HepG2 (cell line): ENCODE data around the gene KIAA0930. TPM values are rescaled to one million over a fixed set of nuclear protein-coding genes. Genes with fewer than 3 reads are reported as not detected.

Source experiments
- GTF3A ChIP-seq: sonication (generic); formaldehyde crosslinking; conservative IDR thresholded peaks from 2 replicates; pipeline ENCODE4 v1.4.0; 2020; ENCODE audit warnings: mild to moderate bottlenecking, missing genetic modification reagents
- NR2F6 ChIP-seq, 2 experiments: IDR thresholded peaks; 2 replicates each; pipeline ENCODE4 v1.6.1; 2016; ENCODE audit warnings: antibody characterized with exemption in 1 of 2, mild to moderate bottlenecking in 1 of 2
- ZNF598 ChIP-seq: sonication (generic); formaldehyde crosslinking; IDR thresholded peaks from 2 replicates; pipeline ENCODE4 v1.5.1; 2020; ENCODE audit warnings: mild to moderate bottlenecking, missing genetic modification reagents, borderline replicate concordance
- polyA plus RNA-seq, 8 experiments: library from polyadenylated mRNA; depleted of rRNA in 3 of 8; stranded (reverse) in 7 of 8; unstranded in 1 of 8; fragments of >200 nt; fragmentation: Illumina TruSeq in 4 of 8; extraction: Trizol in 4 of 8; gene quantifications; 2 replicates each; pipeline versions ENCODE4 v1.2.1 to v1.2.3, GENCODE V29; 2011 to 2016; ENCODE audit warnings: low read depth in 4 of 8, missing spikeins in 1 of 8, mixed read lengths in 1 of 8; ENCODE audit not compliant: insufficient read depth in 1 of 8
- total RNA-seq, 5 experiments: library from RNA; depleted of rRNA; stranded (reverse); fragments of >200 nt; fragmentation: Illumina TruSeq; extraction: Trizol; gene quantifications; 2 replicates each; pipeline ENCODE4 v1.2.3, GENCODE V29; 2016; ENCODE audit warnings: low read depth in 1 of 5
- TF ChIP-seq, protein P1 (sequence below), 2 experiments: IDR thresholded peaks; 2 replicates each; pipeline ENCODE4 v1.6.1; 2011 to 2012; ENCODE audit warnings: low read length in 2 of 2, borderline replicate concordance in 1 of 2, low read depth in 1 of 2, mild to moderate bottlenecking in 1 of 2, moderate library complexity in 1 of 2
- TF ChIP-seq, protein P2 (sequence below): sonication (generic); formaldehyde crosslinking; IDR thresholded peaks from 2 replicates; pipeline ENCODE4 v1.4.0; 2020; ENCODE audit warnings: low read depth, missing genetic modification reagents
- TF ChIP-seq, protein P3 (sequence below): sonication (generic); formaldehyde crosslinking; IDR thresholded peaks from 2 replicates; pipeline ENCODE4 v1.8.0; 2022; ENCODE audit warnings: mild to moderate bottlenecking, missing genetic modification reagents

The KIAA0930 gene
- total and polyA plus RNA-seq, 2 of the 13 experiments (the other 11 are each of a cell fraction or from before 2014, with no cell fraction given): 27.0 to 38.2 TPM

DNA sequence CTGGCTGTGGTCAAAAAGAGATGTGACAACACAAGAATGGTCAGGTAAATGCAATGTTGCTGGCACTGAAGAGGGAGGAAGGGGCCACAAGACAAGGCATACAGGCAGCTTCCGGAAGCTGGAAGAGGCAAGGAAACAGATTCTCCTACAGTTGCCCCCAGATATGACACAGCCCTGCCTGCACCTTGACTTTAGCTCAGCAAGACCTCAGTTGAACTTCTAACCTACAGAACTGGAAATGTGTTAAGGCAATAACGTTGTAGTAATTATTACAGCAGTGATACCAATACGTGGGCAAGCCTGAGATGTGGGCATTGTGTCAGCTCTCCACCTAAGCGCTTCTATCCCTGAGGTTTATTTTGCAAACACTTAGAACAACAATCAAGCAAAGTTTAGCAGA is 4.2 kb upstream of the KIAA0930 start (continued):
- TF ChIP-seq, protein P1, sequence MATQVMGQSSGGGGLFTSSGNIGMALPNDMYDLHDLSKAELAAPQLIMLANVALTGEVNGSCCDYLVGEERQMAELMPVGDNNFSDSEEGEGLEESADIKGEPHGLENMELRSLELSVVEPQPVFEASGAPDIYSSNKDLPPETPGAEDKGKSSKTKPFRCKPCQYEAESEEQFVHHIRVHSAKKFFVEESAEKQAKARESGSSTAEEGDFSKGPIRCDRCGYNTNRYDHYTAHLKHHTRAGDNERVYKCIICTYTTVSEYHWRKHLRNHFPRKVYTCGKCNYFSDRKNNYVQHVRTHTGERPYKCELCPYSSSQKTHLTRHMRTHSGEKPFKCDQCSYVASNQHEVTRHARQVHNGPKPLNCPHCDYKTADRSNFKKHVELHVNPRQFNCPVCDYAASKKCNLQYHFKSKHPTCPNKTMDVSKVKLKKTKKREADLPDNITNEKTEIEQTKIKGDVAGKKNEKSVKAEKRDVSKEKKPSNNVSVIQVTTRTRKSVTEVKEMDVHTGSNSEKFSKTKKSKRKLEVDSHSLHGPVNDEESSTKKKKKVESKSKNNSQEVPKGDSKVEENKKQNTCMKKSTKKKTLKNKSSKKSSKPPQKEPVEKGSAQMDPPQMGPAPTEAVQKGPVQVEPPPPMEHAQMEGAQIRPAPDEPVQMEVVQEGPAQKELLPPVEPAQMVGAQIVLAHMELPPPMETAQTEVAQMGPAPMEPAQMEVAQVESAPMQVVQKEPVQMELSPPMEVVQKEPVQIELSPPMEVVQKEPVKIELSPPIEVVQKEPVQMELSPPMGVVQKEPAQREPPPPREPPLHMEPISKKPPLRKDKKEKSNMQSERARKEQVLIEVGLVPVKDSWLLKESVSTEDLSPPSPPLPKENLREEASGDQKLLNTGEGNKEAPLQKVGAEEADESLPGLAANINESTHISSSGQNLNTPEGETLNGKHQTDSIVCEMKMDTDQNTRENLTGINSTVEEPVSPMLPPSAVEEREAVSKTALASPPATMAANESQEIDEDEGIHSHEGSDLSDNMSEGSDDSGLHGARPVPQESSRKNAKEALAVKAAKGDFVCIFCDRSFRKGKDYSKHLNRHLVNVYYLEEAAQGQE (IDR thresholded peaks at IDR 0.05; ENCODE audit: borderline replicate concordance in 1 of 2, low read depth in 1 of 2, low read length in 2 of 2): no peak
- no peak for TF ChIP-seq GTF3A
- TF ChIP-seq, protein P2, sequence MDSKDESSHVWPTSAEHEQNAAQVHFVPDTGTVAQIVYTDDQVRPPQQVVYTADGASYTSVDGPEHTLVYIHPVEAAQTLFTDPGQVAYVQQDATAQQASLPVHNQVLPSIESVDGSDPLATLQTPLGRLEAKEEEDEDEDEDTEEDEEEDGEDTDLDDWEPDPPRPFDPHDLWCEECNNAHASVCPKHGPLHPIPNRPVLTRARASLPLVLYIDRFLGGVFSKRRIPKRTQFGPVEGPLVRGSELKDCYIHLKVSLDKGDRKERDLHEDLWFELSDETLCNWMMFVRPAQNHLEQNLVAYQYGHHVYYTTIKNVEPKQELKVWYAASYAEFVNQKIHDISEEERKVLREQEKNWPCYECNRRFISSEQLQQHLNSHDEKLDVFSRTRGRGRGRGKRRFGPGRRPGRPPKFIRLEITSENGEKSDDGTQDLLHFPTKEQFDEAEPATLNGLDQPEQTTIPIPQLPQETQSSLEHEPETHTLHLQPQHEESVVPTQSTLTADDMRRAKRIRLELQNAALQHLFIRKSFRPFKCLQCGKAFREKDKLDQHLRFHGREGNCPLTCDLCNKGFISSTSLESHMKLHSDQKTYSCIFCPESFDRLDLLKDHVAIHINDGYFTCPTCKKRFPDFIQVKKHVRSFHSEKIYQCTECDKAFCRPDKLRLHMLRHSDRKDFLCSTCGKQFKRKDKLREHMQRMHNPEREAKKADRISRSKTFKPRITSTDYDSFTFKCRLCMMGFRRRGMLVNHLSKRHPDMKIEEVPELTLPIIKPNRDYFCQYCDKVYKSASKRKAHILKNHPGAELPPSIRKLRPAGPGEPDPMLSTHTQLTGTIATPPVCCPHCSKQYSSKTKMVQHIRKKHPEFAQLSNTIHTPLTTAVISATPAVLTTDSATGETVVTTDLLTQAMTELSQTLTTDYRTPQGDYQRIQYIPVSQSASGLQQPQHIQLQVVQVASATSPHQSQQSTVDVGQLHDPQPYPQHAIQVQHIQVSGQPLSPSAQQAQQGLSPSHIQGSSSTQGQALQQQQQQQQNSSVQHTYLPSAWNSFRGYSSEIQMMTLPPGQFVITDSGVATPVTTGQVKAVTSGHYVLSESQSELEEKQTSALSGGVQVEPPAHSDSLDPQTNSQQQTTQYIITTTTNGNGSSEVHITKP (CRISPR knock-in tag): no peak
- TF ChIP-seq, protein P3, sequence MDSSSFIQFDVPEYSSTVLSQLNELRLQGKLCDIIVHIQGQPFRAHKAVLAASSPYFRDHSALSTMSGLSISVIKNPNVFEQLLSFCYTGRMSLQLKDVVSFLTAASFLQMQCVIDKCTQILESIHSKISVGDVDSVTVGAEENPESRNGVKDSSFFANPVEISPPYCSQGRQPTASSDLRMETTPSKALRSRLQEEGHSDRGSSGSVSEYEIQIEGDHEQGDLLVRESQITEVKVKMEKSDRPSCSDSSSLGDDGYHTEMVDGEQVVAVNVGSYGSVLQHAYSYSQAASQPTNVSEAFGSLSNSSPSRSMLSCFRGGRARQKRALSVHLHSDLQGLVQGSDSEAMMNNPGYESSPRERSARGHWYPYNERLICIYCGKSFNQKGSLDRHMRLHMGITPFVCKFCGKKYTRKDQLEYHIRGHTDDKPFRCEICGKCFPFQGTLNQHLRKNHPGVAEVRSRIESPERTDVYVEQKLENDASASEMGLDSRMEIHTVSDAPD (CRISPR knock-in tag): no peak
- TF ChIP-seq ZNF598 (CRISPR knock-in tag): no peak
- TF ChIP-seq NR2F6 (IDR thresholded peaks at IDR 0.05): no peak
- TF ChIP-seq NR2F6 (CRISPR knock-in tag; IDR thresholded peaks at IDR 0.05): no peak
